Liver (tissue), 9 donors: ENCODE data around the gene TRIM38. TPM values are rescaled to one million over a fixed set of nuclear protein-coding genes. Genes with fewer than 3 reads are reported as not detected.

Source experiments
- DNase-seq: peaks from one replicate; pipeline ENCODE4 v3.0.0-alpha.2; 2017; ENCODE audit warnings: low spot score
- H3K27ac ChIP-seq, 2 donors: one replicate each; pipeline ENCODE4 v1.7.0; 2013; ENCODE audit warnings: inconsistent platforms in 2 of 2, low read length in 2 of 2, control low read depth in 1 of 2, low read depth in 1 of 2, mild to moderate bottlenecking in 1 of 2
- H3K27me3 ChIP-seq, 4 donors: one replicate each; pipeline versions ENCODE4 v1.6.1 to v1.7.0; 2013; ENCODE audit warnings: low read length in 3 of 4, inconsistent platforms in 1 of 4, mild to moderate bottlenecking in 1 of 4, moderate library complexity in 1 of 4; ENCODE audit not compliant: control insufficient read depth in 4 of 4, insufficient read depth in 4 of 4
- H3K36me3 ChIP-seq, 4 donors: one replicate each; pipeline versions ENCODE4 v1.6.1 to v1.7.0; 2013; ENCODE audit warnings: low read length in 3 of 4, mild to moderate bottlenecking in 3 of 4, low read depth in 1 of 4, moderate library complexity in 1 of 4; ENCODE audit not compliant: control insufficient read depth in 4 of 4, insufficient read depth in 3 of 4
- H3K4me1 ChIP-seq, 4 donors: one replicate each; pipeline versions ENCODE4 v1.6.1 to v1.7.0; 2013; ENCODE audit warnings: low read length in 3 of 4, mild to moderate bottlenecking in 3 of 4, moderate library complexity in 1 of 4; ENCODE audit not compliant: control insufficient read depth in 4 of 4, insufficient read depth in 4 of 4
- H3K4me3 ChIP-seq, 3 donors: one replicate each; pipeline versions ENCODE4 v1.6.1 to v1.7.0; 2013; ENCODE audit warnings: low read length in 3 of 3, control low read depth in 1 of 3, low read depth in 1 of 3, mild to moderate bottlenecking in 1 of 3
- H3K9ac ChIP-seq, 2 donors: one replicate each; pipeline ENCODE4 v1.7.0; 2013; ENCODE audit warnings: low read length in 2 of 2, mild to moderate bottlenecking in 2 of 2, moderate library complexity in 2 of 2, control low read depth in 1 of 2, low read depth in 1 of 2
- H3K9me3 ChIP-seq, 4 donors: one replicate each; pipeline versions ENCODE4 v1.6.1 to v1.7.0; 2013; ENCODE audit warnings: low read length in 3 of 4; ENCODE audit not compliant: control insufficient read depth in 4 of 4
- EGR1 ChIP-seq, 2 donors: IDR thresholded peaks; 2 replicates each; pipeline ENCODE4 v1.6.1; 2016 to 2018; ENCODE audit warnings: antibody characterized with exemption in 2 of 2, low read depth in 2 of 2
- FOXA1 ChIP-seq: IDR thresholded peaks from 2 replicates; pipeline ENCODE4 v1.6.1; 2016; ENCODE audit warnings: antibody characterized with exemption
- FOXA2 ChIP-seq: IDR thresholded peaks from 2 replicates; pipeline ENCODE4 v1.6.1; 2016; ENCODE audit warnings: antibody characterized with exemption
- GABPA ChIP-seq, 2 donors: IDR thresholded peaks in 1 of 2; conservative IDR thresholded peaks in 1 of 2; 2 replicates each; pipeline ENCODE4 v1.6.1; 2016; ENCODE audit warnings: antibody characterized with exemption in 2 of 2, mild to moderate bottlenecking in 1 of 2, moderate library complexity in 1 of 2
- HNF4A ChIP-seq, 2 donors: conservative IDR thresholded peaks; 2 replicates each; pipeline ENCODE4 v1.6.1; 2016; ENCODE audit warnings: antibody characterized with exemption in 2 of 2, mild to moderate bottlenecking in 2 of 2
- HNF4G ChIP-seq: IDR thresholded peaks from 2 replicates; pipeline ENCODE4 v1.6.1; 2016; ENCODE audit warnings: antibody characterized with exemption
- JUND ChIP-seq, 2 donors: IDR thresholded peaks; 2 replicates each; pipeline ENCODE4 v1.6.1; 2016; ENCODE audit warnings: antibody characterized with exemption in 2 of 2
- NR2F2 ChIP-seq: IDR thresholded peaks from 2 replicates; pipeline ENCODE4 v1.6.1; 2016; ENCODE audit warnings: antibody characterized with exemption
- RAD21 ChIP-seq, 2 donors: IDR thresholded peaks; 2 replicates each; pipeline ENCODE4 v1.6.1; 2016; ENCODE audit warnings: antibody characterized with exemption in 2 of 2, mild to moderate bottlenecking in 2 of 2
- RXRA ChIP-seq, 2 donors: IDR thresholded peaks; 2 replicates each; pipeline ENCODE4 v1.6.1; 2017 to 2018; ENCODE audit warnings: antibody characterized with exemption in 2 of 2, mild to moderate bottlenecking in 1 of 2
- SP1 ChIP-seq: IDR thresholded peaks from 2 replicates; pipeline ENCODE4 v1.6.1; 2018; ENCODE audit warnings: antibody characterized with exemption, mild to moderate bottlenecking
- TAF1 ChIP-seq: conservative IDR thresholded peaks from 2 replicates; pipeline ENCODE4 v1.6.1; 2016; ENCODE audit warnings: antibody characterized with exemption, mild to moderate bottlenecking
- WGBS: extraction: QIAGEN DNeasy Blood & Tissue Kit; methylation state at CpG from one replicate; pipeline ENCODE4 v1.1.7; 2013; 5-methylcytosine and 5-hydroxymethylcytosine counted together
- polyA plus RNA-seq, 2 donors: library from polyadenylated mRNA; stranded (reverse) in 1 of 2; unstranded in 1 of 2; fragments of 200-250 nt in 1 of 2; fragments of >200 nt in 1 of 2; fragmentation: Nextera tagmentation in 1 of 2; extraction: Ambion mirVana in 1 of 2; gene quantifications; one replicate each; pipeline versions ENCODE4 v1.2.1 to v1.2.3, GENCODE V29; 2013 to 2015
- total RNA-seq, 2 donors: library from RNA; depleted of rRNA; stranded (reverse); fragments of >200 nt; gene quantifications; one replicate each; pipeline ENCODE4 v1.2.3, GENCODE V29; 2014
- TF ChIP-seq, protein P1 (sequence below): IDR thresholded peaks from 2 replicates; pipeline ENCODE4 v1.6.1; 2016; ENCODE audit warnings: antibody characterized with exemption
- TF ChIP-seq, protein P2 (sequence below): fragments of 150-350 bp; IDR thresholded peaks from 2 replicates; pipeline ENCODE4 v1.5.1; 2017; ENCODE audit warnings: improper control_type of control experiment, low read depth, low read length; ENCODE audit not compliant: missing input control
- TF ChIP-seq, protein P3 (sequence below): IDR thresholded peaks from 2 replicates; pipeline ENCODE4 v1.6.1; 2016; ENCODE audit warnings: antibody characterized with exemption
- TF ChIP-seq, protein P4 (sequence below): IDR thresholded peaks from 2 replicates; pipeline ENCODE4 v1.6.1; 2016; ENCODE audit warnings: antibody characterized with exemption
- TF ChIP-seq, protein P5 (sequence below): IDR thresholded peaks from 2 replicates; pipeline ENCODE4 v1.6.1; 2016; ENCODE audit warnings: antibody characterized with exemption, mild to moderate bottlenecking
- donor health status: healthy.
- donor health status: healthy.
- donor health status: healthy.
- donor health status: healthy.
- donor health status: healthy.

TRIM38 gene
- total and polyA plus RNA-seq, 4 donors = 1.5 to 3.9 (median 2.9) TPM

DNA sequence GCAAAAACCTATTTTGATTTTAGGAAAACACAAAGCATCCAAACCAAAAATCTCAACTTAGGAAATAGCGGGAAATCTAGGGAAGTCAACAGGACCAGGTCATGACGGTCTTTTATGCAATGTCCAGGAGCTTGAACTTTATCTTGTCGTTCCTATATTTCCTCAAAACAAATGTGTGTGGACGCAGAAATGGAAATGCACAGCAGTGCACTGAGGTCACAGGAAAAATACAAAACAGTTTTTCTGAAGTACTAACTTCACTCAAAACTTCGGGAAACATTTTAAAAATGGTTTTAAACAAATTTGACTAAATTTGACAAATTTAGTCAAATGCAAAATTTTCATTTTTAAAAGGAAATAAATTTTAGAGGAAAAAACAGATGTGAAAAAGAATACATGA lies 26.6 kb upstream of the TRIM38 start (continued):
- TF ChIP-seq, protein P1, sequence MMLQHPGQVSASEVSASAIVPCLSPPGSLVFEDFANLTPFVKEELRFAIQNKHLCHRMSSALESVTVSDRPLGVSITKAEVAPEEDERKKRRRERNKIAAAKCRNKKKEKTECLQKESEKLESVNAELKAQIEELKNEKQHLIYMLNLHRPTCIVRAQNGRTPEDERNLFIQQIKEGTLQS = no peak
- TF ChIP-seq RAD21 (IDR thresholded peaks at IDR 0.05) = no peak
- no peak for TF ChIP-seq RXRA (IDR thresholded peaks at IDR 0.05)

DNA sequence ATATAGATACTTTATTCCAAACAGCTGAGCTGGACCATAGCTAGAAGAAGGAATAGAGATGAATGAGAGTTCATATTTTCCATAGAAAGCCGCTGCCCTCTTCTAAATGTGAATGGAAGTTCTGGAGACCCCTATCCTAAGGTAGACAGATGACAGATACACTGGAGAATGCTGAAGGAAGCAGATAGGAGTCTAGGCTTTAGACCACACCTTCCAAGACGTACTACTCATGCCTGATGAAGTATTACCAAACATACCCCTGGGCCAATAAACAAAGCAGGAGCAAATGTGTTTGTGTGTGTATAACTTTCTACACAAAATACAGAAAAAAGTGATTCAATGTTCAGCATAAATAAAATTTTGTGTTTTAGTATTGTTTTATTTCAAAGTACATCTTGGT lies 23.0 kb upstream of the TRIM38 start:
- H3K4me3 ChIP-seq = no peak overlapping the region
- H3K36me3 ChIP-seq = no peaks in the 10 kb centered on the region
- H3K9ac ChIP-seq = no peak overlapping the region
- 89% methylated on average over 2 of the region's 2 CpGs for WGBS
- H3K27ac ChIP-seq = no peak overlapping the region
- no peak for DNase-seq
- no peaks in the 10 kb centered on the region for H3K4me1 ChIP-seq
- no peaks in the 10 kb centered on the region for H3K9me3 ChIP-seq
- TF ChIP-seq RXRA (IDR thresholded peaks at IDR 0.05) (no peak), GABPA (IDR thresholded peaks at IDR 0.05 in 1 of 2, conservative IDR thresholded peaks at IDR 0.05 in 1 of 2) (no peak), NR2F2 (no peak), TAF1 (no peak), RAD21 (IDR thresholded peaks at IDR 0.05) (no peak), HNF4A (conservative IDR thresholded peaks at IDR 0.05) (no peak), SP1 (no peak), EGR1 (IDR thresholded peaks at IDR 0.05; ENCODE audit: low read depth in 2 of 2) (no peak), FOXA1 (no peak), FOXA2 (no peak), JUND (IDR thresholded peaks at IDR 0.05) (no peak), HNF4G (no peak)
- TF ChIP-seq, protein P2, sequence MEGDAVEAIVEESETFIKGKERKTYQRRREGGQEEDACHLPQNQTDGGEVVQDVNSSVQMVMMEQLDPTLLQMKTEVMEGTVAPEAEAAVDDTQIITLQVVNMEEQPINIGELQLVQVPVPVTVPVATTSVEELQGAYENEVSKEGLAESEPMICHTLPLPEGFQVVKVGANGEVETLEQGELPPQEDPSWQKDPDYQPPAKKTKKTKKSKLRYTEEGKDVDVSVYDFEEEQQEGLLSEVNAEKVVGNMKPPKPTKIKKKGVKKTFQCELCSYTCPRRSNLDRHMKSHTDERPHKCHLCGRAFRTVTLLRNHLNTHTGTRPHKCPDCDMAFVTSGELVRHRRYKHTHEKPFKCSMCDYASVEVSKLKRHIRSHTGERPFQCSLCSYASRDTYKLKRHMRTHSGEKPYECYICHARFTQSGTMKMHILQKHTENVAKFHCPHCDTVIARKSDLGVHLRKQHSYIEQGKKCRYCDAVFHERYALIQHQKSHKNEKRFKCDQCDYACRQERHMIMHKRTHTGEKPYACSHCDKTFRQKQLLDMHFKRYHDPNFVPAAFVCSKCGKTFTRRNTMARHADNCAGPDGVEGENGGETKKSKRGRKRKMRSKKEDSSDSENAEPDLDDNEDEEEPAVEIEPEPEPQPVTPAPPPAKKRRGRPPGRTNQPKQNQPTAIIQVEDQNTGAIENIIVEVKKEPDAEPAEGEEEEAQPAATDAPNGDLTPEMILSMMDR = no peak
- TF ChIP-seq, protein P3, sequence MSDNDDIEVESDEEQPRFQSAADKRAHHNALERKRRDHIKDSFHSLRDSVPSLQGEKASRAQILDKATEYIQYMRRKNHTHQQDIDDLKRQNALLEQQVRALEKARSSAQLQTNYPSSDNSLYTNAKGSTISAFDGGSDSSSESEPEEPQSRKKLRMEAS = no peak
- TF ChIP-seq, protein P1 = no peak
- TF ChIP-seq, protein P4, sequence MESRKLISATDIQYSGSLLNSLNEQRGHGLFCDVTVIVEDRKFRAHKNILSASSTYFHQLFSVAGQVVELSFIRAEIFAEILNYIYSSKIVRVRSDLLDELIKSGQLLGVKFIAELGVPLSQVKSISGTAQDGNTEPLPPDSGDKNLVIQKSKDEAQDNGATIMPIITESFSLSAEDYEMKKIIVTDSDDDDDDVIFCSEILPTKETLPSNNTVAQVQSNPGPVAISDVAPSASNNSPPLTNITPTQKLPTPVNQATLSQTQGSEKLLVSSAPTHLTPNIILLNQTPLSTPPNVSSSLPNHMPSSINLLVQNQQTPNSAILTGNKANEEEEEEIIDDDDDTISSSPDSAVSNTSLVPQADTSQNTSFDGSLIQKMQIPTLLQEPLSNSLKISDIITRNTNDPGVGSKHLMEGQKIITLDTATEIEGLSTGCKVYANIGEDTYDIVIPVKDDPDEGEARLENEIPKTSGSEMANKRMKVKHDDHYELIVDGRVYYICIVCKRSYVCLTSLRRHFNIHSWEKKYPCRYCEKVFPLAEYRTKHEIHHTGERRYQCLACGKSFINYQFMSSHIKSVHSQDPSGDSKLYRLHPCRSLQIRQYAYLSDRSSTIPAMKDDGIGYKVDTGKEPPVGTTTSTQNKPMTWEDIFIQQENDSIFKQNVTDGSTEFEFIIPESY = no peak
- TF ChIP-seq, protein P5, sequence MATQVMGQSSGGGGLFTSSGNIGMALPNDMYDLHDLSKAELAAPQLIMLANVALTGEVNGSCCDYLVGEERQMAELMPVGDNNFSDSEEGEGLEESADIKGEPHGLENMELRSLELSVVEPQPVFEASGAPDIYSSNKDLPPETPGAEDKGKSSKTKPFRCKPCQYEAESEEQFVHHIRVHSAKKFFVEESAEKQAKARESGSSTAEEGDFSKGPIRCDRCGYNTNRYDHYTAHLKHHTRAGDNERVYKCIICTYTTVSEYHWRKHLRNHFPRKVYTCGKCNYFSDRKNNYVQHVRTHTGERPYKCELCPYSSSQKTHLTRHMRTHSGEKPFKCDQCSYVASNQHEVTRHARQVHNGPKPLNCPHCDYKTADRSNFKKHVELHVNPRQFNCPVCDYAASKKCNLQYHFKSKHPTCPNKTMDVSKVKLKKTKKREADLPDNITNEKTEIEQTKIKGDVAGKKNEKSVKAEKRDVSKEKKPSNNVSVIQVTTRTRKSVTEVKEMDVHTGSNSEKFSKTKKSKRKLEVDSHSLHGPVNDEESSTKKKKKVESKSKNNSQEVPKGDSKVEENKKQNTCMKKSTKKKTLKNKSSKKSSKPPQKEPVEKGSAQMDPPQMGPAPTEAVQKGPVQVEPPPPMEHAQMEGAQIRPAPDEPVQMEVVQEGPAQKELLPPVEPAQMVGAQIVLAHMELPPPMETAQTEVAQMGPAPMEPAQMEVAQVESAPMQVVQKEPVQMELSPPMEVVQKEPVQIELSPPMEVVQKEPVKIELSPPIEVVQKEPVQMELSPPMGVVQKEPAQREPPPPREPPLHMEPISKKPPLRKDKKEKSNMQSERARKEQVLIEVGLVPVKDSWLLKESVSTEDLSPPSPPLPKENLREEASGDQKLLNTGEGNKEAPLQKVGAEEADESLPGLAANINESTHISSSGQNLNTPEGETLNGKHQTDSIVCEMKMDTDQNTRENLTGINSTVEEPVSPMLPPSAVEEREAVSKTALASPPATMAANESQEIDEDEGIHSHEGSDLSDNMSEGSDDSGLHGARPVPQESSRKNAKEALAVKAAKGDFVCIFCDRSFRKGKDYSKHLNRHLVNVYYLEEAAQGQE = no peak
- H3K27me3 ChIP-seq = no peaks in the 10 kb centered on the region
